ENCODE results near the gene VPS45.
"Not testable (repeated sequence)": the region's sequence is repeated elsewhere in the genome, so short reads cannot be mapped to it uniquely, and the experiment has no call there.

VPS45 gene

DNA sequence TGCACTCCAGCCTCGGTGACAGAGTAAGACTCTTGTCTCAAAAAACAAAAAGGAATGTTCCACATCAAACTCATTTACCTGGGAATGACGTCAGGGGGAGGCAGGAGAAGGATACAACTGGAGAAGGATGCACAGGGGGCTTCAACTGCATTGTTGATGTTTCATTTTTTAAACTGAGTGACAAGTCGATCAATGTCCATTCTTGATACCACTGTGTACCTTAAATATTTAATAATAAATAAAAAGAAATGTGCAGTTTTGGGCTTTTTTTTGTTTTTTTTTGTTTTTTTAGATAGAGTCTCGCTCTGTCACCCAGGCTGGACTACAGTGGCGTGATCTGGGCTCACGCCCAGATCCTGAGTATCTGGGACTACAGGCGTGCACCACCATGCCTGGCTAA is 117.9 kb downstream of the VPS45 start:
- WGBS (ENCODE audit: insufficient coverage, insufficient read length), result no CpG with 5 or more reads among the region's 7 CpGs
- no peak for DNase-seq (ENCODE audit: low read depth, low spot score)
- Histone ChIP-seq H3K9me3 (ENCODE audit: control insufficient read depth, insufficient read depth, low read length) (no peaks in the 10 kb centered on the region), H3K4me1 (ENCODE audit: control insufficient read depth, insufficient read depth, low read length) (no peaks in the 10 kb centered on the region), H3K4me3 (ENCODE audit: low read length) (no peak overlapping the region), H3K36me3 (ENCODE audit: control insufficient read depth, insufficient read depth, low read length) (no peaks in the 10 kb centered on the region), H3K27me3 (ENCODE audit: control insufficient read depth, insufficient read depth, low read length) (no peaks in the 10 kb centered on the region), H3K27ac (ENCODE audit: low read length) (no peak overlapping the region)

DNA sequence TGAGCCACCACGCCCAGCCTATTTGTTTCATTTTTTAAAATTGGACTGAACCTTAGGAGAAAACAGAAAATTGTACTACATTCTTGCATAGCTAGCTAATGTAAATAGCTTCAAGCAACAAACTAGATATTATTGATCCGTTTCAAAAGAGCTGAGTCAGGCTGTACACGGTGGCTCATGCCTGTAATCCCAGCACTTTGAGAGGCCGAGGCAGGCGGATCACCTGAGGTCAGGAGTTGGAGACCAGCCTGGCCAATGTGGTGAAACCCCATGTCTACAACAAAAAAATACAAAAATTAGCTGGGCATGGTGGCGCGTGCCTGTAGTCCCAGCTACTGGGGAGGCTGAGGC is 118.8 kb downstream of the VPS45 start:
- H3K27ac ChIP-seq (ENCODE audit: low read length); H3K9me3 ChIP-seq (ENCODE audit: control insufficient read depth, insufficient read depth, low read length); H3K27me3 ChIP-seq (ENCODE audit: control insufficient read depth, insufficient read depth, low read length); DNase-seq (ENCODE audit: low read depth, low spot score); H3K4me1 ChIP-seq (ENCODE audit: control insufficient read depth, insufficient read depth, low read length); H3K4me3 ChIP-seq (ENCODE audit: low read length); H3K36me3 ChIP-seq (ENCODE audit: control insufficient read depth, insufficient read depth, low read length): not testable (repeated sequence)
- no CpG with 5 or more reads among the region's 7 CpGs for WGBS (ENCODE audit: insufficient coverage, insufficient read length)

DNA sequence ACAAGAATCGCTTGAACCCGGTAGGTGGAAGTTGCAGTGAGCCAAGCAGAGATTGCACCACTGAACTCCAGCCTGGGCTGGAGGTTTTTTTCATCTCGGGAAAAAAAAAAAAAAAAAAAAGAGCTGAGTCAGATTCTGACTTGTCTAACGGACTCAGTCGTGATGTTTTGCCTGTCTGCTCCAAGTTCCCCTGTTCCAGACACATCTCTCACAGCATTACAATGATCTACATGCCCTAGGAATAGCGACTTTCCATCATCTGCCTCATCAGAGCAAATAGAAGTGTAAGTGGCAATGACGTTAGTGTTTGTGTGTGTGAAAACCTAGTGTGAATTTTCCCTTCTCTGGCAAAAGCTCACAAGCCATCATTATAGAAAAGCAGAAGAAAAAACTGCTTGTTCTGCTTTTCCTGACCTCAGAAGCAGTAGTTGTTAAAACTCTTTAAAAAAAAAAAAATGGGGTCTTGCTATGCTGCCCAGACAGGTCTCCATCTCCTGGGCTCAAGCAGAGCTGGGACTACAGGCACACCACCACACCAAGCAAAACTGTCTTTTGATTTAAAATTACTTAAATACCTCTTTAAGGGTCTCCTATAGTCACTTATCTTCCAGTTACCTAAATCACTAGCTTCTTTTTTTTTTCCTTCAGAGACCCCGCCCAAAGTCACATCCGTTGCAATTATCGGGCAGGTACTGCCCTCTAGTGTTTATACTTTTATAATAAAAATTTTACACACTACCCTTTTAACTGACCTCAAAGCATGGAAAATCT is 119.4 kb downstream of the VPS45 start:
- Histone ChIP-seq H3K27me3 (ENCODE audit: control insufficient read depth, insufficient read depth, low read length) (no peaks in the 10 kb centered on the region), H3K4me3 (ENCODE audit: low read length) (no peak overlapping the region), H3K4me1 (ENCODE audit: control insufficient read depth, insufficient read depth, low read length) (no peaks in the 10 kb centered on the region), H3K9me3 (ENCODE audit: control insufficient read depth, insufficient read depth, low read length) (no peaks in the 10 kb centered on the region), H3K27ac (ENCODE audit: low read length) (no peak overlapping the region), H3K36me3 (ENCODE audit: control insufficient read depth, insufficient read depth, low read length) (no peaks in the 10 kb centered on the region)
- no CpG with 5 or more reads among the region's 10 CpGs for WGBS (ENCODE audit: insufficient coverage, insufficient read length)
- DNase-seq (ENCODE audit: low read depth, low spot score), result no peak

DNA sequence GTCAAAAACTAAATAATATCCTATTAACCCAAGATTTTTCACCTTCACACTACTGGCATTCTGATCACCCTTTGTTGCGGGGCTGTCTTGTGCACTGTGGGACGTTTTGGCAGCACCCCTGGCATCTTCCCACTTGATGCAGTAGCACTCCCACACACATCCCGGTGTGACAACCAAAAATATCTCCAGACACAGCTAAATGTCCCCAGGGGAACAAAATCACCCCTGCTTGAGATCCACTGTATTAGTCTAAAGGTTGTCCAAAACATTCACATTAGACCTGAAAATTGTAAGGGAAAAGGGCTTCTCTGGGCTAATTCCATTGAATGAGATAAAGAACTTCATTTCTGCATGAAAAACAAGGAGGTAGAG is 120.0 kb downstream of the VPS45 start:
- Histone ChIP-seq H3K27me3 (ENCODE audit: control insufficient read depth, insufficient read depth, low read length) (no peaks in the 10 kb centered on the region), H3K4me1 (ENCODE audit: control insufficient read depth, insufficient read depth, low read length) (no peaks in the 10 kb centered on the region), H3K27ac (ENCODE audit: low read length) (no peak overlapping the region), H3K9me3 (ENCODE audit: control insufficient read depth, insufficient read depth, low read length) (no peaks in the 10 kb centered on the region), H3K4me3 (ENCODE audit: low read length) (no peak overlapping the region), H3K36me3 (ENCODE audit: control insufficient read depth, insufficient read depth, low read length) (no peaks in the 10 kb centered on the region)
- no peak for DNase-seq (ENCODE audit: low read depth, low spot score)
- WGBS (ENCODE audit: insufficient coverage, insufficient read length), result no CpG with 5 or more reads among the region's 3 CpGs

DNA sequence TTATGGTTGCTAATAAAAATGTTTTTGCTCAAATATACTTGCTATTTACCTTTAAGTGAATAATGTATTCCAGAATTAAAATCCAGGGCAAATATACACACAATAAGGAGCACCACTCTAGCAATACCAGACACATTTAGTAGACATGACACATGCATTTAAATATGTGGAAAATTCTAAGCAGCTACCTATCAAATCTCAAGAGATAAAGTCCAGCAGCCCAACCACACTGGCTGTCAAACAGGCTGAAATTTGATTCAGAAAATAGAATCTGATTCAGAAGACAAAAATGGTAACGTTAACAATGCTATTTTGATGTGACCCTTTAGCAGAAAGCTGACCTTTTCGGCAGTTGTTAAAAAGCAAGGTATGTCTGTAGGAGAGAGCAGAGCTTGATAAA is 124.4 kb downstream of the VPS45 start:
- Histone ChIP-seq H3K36me3 (ENCODE audit: control insufficient read depth, insufficient read depth, low read length) (no peaks in the 10 kb centered on the region), H3K4me3 (ENCODE audit: low read length) (no peak overlapping the region), H3K4me1 (ENCODE audit: control insufficient read depth, insufficient read depth, low read length) (no peaks in the 10 kb centered on the region), H3K27me3 (ENCODE audit: control insufficient read depth, insufficient read depth, low read length) (no peaks in the 10 kb centered on the region), H3K9me3 (ENCODE audit: control insufficient read depth, insufficient read depth, low read length) (no peaks in the 10 kb centered on the region), H3K27ac (ENCODE audit: low read length) (no peak overlapping the region)
- DNase-seq (ENCODE audit: low read depth, low spot score), result no peak
- no CpG with 5 or more reads among the region's 2 CpGs for WGBS (ENCODE audit: insufficient coverage, insufficient read length)

DNA sequence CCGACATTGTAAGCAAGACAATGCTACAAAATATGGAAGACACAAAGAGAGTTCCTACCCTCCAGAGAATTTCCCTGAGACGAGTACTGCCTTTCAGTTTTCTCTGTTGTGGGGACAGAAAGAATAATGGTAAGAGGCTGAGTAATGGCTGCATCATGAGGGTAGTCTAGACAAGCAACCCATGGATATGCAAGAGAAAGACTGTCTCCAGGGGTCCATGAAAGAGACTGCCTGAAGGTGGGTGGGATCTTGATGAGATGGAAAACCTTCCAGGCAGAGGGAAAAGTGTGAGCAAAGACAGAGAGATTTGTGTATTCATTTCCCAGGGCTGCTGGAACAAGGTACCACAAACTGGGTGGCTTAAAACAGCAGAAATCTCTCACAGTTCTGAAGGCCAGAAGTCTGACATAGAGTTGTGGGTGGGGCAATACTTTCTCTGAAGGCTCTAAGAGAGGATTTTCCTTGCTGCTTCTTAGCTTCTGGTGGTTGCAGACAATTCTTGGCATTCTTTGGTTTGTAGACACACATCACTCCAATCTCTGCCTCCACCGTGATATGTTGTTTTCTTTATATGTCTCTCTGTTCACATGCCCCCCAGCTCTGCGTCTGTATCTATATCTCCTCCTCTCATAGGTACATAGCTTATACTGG is 126.9 kb downstream of the VPS45 start:
- no peaks in the 10 kb centered on the region for H3K9me3 ChIP-seq (ENCODE audit: control insufficient read depth, insufficient read depth, low read length)
- DNase-seq (ENCODE audit: low read depth, low spot score), result no peak
- H3K36me3 ChIP-seq (ENCODE audit: control insufficient read depth, insufficient read depth, low read length), result no peaks in the 10 kb centered on the region
- H3K4me1 ChIP-seq (ENCODE audit: control insufficient read depth, insufficient read depth, low read length), result no peaks in the 10 kb centered on the region
- no peak overlapping the region for H3K4me3 ChIP-seq (ENCODE audit: low read length)
- no CpG with 5 or more reads among the region's 4 CpGs for WGBS (ENCODE audit: insufficient coverage, insufficient read length)
- H3K27ac ChIP-seq (ENCODE audit: low read length), result no peak overlapping the region
- H3K27me3 ChIP-seq (ENCODE audit: control insufficient read depth, insufficient read depth, low read length), result no peaks in the 10 kb centered on the region
